ENCODE data around the gene AP1M2. TPM values are rescaled to one million over a fixed set of nuclear protein-coding genes. Genes with fewer than 3 reads are reported as not detected.
"Not testable (repeated sequence)": the region's sequence is repeated elsewhere in the genome, so short reads cannot be mapped to it uniquely, and the experiment has no call there.

The AP1M2 gene
- total RNA-seq, 1 donor from 2014 or later: 1.2 TPM

DNA sequence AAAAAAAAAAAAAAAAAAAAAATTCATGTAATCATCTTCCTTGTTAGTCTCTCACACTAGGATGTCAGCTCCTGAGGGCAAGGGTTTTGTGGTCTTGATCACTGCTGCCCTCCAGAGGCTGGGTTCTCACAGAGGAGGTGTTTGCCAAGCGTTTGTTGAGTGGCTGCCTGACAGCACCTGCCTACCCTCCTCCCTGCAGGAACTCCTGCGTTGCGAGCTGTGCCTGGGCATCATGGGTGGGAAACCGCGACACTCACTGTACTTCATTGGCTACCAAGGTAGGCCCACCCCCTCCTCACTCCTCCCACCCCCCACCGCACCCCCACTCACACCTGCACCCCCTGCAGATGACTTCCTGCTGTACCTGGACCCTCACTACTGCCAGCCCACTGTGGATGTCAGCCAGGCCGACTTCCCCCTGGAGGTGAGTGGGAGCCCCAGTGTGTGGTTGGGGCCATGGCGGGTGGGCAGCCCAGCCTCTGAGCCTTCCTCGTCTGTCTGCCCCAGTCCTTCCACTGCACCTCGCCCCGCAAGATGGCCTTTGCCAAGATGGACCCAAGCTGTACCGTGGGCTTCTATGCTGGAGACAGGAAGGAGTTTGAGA, 35.3 kb downstream of the AP1M2 start:
- no peaks in the 10 kb centered on the region for H3K36me3 Mint-ChIP-seq (ENCODE audit: unreplicated experiment)
- H3K27ac Mint-ChIP-seq (ENCODE audit: unreplicated experiment): no peak overlapping the region
- no peaks in the 10 kb centered on the region for H3K4me1 Mint-ChIP-seq (ENCODE audit: low read depth, unreplicated experiment)
- H3K27me3 Mint-ChIP-seq (ENCODE audit: unreplicated experiment): peaks cover 1% of the 10 kb centered on the region
- DNase-seq: no peak
- TF ChIP-seq, protein P1, sequence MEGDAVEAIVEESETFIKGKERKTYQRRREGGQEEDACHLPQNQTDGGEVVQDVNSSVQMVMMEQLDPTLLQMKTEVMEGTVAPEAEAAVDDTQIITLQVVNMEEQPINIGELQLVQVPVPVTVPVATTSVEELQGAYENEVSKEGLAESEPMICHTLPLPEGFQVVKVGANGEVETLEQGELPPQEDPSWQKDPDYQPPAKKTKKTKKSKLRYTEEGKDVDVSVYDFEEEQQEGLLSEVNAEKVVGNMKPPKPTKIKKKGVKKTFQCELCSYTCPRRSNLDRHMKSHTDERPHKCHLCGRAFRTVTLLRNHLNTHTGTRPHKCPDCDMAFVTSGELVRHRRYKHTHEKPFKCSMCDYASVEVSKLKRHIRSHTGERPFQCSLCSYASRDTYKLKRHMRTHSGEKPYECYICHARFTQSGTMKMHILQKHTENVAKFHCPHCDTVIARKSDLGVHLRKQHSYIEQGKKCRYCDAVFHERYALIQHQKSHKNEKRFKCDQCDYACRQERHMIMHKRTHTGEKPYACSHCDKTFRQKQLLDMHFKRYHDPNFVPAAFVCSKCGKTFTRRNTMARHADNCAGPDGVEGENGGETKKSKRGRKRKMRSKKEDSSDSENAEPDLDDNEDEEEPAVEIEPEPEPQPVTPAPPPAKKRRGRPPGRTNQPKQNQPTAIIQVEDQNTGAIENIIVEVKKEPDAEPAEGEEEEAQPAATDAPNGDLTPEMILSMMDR (IDR thresholded peaks at IDR 0.05; ENCODE audit: partially characterized antibody, unreplicated experiment): no peak
- no peak overlapping the region for H3K4me3 Mint-ChIP-seq (ENCODE audit: unreplicated experiment)
- H3K9me3 Mint-ChIP-seq (ENCODE audit: unreplicated experiment): no peaks in the 10 kb centered on the region

DNA sequence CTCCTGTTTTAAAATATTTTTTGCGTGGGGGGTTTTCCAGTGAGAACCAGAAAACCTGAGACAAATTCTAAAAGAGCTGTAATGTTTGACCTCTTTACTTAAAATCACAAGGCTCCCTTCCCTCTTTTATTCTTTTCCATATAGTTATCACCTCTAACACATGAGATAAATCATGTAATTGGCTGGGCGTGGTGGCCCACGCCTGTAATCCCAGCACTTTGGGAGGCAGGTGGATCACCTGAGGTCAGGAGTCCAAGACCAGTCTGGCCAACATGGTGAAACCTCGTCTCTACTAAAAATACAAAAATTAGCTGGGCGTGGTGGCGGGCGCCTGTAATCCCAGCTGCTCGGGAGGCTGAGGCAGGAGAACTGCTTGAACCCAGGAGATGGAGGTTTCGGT, 36.1 kb downstream of the AP1M2 start:
- not testable (repeated sequence) for H3K4me1 Mint-ChIP-seq (ENCODE audit: low read depth, unreplicated experiment); DNase-seq; H3K9me3 Mint-ChIP-seq (ENCODE audit: unreplicated experiment); H3K27me3 Mint-ChIP-seq (ENCODE audit: unreplicated experiment); H3K4me3 Mint-ChIP-seq (ENCODE audit: unreplicated experiment); H3K27ac Mint-ChIP-seq (ENCODE audit: unreplicated experiment); H3K36me3 Mint-ChIP-seq (ENCODE audit: unreplicated experiment)

DNA sequence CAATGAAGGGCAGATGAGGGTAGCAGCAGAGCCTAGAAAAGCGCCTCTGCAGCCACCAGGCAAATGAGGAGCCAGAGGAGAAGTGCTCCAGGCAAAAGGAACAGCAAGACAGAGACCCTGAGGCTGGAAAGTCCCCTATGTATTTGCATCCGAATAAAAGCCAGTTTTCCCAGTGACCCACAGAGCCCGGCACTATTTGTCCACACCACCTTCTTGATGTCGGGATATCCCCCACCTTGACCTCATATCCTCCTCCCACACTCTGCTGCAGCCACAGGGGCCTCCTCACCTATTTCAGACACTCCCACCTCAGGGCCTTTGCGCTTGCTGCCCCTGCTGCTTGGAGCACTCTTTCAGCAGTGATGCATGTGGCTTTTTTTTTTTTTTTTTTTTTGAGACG, 36.8 kb downstream of the AP1M2 start:
- H3K36me3 Mint-ChIP-seq (ENCODE audit: unreplicated experiment): no peaks in the 10 kb centered on the region
- no peak for DNase-seq
- no peaks in the 10 kb centered on the region for H3K4me1 Mint-ChIP-seq (ENCODE audit: low read depth, unreplicated experiment)
- no peak overlapping the region for H3K27ac Mint-ChIP-seq (ENCODE audit: unreplicated experiment)
- H3K4me3 Mint-ChIP-seq (ENCODE audit: unreplicated experiment): no peak overlapping the region
- TF ChIP-seq, protein P1 (IDR thresholded peaks at IDR 0.05; ENCODE audit: partially characterized antibody, unreplicated experiment): no peak
- H3K27me3 Mint-ChIP-seq (ENCODE audit: unreplicated experiment): peaks cover 1% of the 10 kb centered on the region
- no peaks in the 10 kb centered on the region for H3K9me3 Mint-ChIP-seq (ENCODE audit: unreplicated experiment)

DNA sequence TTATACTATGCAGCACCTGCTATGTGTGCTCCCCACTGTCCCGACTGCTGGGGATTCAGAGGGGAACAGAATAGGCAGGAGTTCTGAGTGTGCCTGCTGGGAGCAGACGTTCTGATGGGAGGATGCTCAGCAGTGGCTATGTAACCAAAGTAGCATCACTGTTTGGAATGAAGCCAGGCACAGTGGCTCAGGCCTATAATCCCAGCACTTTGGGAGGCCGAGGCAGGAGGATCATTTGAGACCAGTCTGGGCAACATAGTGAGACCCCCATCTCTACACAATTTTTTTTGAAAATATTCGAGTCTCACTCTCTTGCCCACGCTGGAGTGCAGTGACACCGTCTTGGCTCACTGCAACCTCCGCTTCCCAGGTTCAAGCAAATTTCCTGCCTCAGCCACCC, 37.4 kb downstream of the AP1M2 start:
- no peak overlapping the region for H3K27ac Mint-ChIP-seq (ENCODE audit: unreplicated experiment)
- peaks cover 1% of the 10 kb centered on the region for H3K27me3 Mint-ChIP-seq (ENCODE audit: unreplicated experiment)
- no peaks in the 10 kb centered on the region for H3K36me3 Mint-ChIP-seq (ENCODE audit: unreplicated experiment)
- TF ChIP-seq, protein P1 (IDR thresholded peaks at IDR 0.05; ENCODE audit: partially characterized antibody, unreplicated experiment): no peak
- no peak overlapping the region for H3K4me3 Mint-ChIP-seq (ENCODE audit: unreplicated experiment)
- H3K4me1 Mint-ChIP-seq (ENCODE audit: low read depth, unreplicated experiment): peaks cover 1% of the 10 kb centered on the region
- no peaks in the 10 kb centered on the region for H3K9me3 Mint-ChIP-seq (ENCODE audit: unreplicated experiment)
- no peak for DNase-seq

DNA sequence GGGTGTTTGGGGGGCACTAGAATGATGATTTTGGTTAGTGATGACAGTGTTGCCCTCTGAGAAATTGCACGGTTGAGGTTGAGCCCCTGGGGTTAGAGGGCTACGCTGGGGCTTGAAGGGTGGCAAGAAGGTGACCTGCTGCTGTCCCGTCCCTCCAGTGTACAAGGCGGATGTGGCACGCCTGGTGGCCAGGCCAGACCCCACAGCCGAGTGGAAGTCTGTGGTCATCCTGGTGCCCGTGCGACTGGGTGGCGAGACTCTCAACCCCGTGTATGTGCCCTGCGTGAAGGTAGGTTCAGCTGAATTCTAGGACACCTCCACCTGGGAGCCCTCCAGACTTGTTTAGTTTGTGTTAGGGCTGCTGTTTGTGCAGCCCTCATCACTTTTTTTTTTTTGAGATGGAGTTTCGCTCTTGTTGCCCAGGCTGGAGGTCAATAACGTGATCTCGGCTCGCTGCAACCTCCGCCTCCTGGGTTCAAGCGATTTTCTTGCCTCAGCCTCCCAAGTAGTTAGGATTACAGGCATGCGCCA, 38.3 kb downstream of the AP1M2 start:
- Mint-ChIP-seq H3K36me3 (ENCODE audit: unreplicated experiment) (no peaks in the 10 kb centered on the region), H3K4me3 (ENCODE audit: unreplicated experiment) (no peak overlapping the region), H3K9me3 (ENCODE audit: unreplicated experiment) (peaks cover 2% of the 10 kb centered on the region), H3K27me3 (ENCODE audit: unreplicated experiment) (peaks cover 1% of the 10 kb centered on the region), H3K27ac (ENCODE audit: unreplicated experiment) (no peak overlapping the region), H3K4me1 (ENCODE audit: low read depth, unreplicated experiment) (peaks cover 1% of the 10 kb centered on the region)
- TF ChIP-seq, protein P1 (IDR thresholded peaks at IDR 0.05; ENCODE audit: partially characterized antibody, unreplicated experiment): no peak
- DNase-seq: no peak

Measured in glutamatergic neuron (in vitro differentiated cells).